HG02571 (cell line): ENCODE data around the gene BCHE.

Source experiments
- ATAC-seq: cut with Tn5 transposase; IDR thresholded peaks from one replicate; pipeline ENCODE4 v1.9.1; 2021; ENCODE audit warnings: mild to moderate bottlenecking, moderate library complexity; ENCODE audit not compliant: unreplicated experiment

BCHE gene

GRCh38 chr3:165837058-165837525 is at the start of gene BCHE:
Gene BCHE, minus strand, starts transcription at chr3:165837423. Its CDS starts 6,390 bp downstream, at chr3:165831033.
- ATAC-seq: no peak

- ATAC-seq: no peak
These were observed 48.5 kb upstream of the BCHE start for GRCh38 chr3:165885558-165886270.

DNA sequence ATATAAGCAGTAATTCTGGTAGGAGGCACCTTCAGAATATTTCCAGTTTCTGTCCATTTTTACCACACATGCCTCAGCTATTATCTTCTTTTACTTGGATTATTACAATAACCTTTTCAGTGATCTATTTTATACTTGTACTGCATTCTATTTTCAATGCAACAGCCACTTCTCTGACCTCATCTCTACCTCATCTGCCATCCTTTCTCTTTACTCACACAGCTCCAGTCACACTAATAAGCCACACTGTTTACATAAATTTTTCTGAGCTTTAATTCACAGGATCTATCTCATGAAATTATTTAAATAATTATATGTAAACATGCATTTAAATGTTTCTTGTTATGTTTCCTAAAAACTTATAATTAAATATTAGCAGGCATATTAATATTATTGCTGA is 47.3 kb upstream of the BCHE start:
- no peak for ATAC-seq

- no peak for ATAC-seq
These were observed 46.7 kb upstream of the BCHE start for GRCh38 chr3:165883863-165884478.

GRCh38 chr3:165883117-165883516 is 45.9 kb upstream of the BCHE start:
- ATAC-seq: no peak

DNA sequence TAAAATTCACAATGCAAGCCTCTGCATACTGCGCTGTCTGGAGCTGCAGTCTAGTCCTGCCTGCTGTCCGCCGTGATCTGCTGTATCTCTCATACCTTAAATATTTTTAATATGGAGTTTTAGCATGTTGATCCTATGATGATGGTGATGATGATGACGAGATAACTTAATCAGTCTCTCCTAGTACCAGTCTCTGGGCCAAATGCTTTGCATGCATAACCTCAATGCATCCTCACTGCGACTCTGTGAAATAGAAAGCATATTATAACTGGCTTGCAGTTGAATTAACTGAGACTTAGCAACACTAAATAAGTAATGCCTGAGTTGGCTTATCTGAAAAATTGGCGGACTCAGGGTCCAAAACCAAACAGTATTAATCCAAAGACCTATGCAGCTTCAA is 38.4 kb upstream of the BCHE start:
- ATAC-seq: no peak

- ATAC-seq: no peak
These were observed 37.7 kb upstream of the BCHE start for GRCh38 chr3:165874663-165875489.

DNA sequence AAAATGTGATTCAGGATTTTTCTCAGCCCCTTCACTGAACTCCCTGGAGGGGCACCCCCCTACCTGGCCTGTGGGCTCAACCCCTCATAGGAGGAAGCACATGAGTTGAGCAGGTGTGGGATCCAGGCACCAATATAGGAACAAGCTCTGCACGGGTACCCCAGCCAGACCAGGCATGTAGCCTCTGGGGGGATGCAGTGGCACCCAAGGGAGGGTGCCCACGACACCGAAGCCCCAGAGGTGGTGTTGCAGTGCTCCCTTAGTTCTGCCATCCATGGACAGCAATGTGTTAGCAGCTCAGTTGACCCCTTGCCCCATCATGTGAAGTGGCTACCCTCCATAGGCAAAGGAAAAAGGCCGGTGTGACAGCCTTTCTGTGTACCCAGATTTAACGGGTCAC is 30.9 kb upstream of the BCHE start:
- ATAC-seq: no peak

GRCh38 chr3:165859061-165859460 is 21.8 kb upstream of the BCHE start:
- ATAC-seq: no peak

DNA sequence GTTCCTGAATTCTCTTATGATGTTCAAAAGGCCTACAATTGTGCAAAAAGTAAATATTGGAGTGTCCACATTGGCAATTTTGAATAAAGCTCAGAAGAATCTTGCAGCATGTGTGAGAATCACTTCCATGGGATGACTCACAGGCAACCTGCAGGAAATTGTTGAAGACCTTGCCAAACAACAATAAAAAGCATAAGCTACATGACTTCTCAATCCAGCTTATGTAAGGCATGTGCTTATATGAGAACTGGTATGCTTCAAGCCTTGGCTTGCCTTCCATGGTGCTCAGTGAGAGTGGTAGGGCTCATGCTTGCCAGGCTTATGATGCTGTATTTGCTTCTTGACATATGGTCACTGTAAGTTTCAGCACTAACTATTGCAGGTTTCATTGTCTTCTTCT is 18.4 kb upstream of the BCHE start:
- no peak for ATAC-seq

- no peak for ATAC-seq
These were observed 17.5 kb upstream of the BCHE start for GRCh38 chr3:165854696-165855095.

GRCh38 chr3:165852711-165853110 is 15.5 kb upstream of the BCHE start:
- no peak for ATAC-seq

DNA sequence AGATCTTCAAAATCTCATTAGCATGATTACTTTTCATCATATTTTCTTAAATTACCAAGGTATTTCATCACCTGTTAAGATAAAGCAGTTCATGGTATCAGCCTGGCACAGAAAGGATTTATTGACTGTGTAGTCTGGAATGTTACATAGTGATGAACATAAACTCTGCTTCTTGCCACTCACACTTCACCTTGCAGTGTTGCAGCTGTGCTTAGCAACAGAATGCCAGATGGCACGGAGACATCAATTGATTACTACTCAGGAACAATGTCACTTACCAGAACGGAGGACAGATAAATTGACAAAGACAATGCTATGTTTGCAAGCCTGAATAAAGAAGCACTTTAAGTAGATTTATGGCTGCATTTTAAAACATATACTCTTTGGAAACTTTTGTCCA is 15.0 kb upstream of the BCHE start:
- no peak for ATAC-seq

DNA sequence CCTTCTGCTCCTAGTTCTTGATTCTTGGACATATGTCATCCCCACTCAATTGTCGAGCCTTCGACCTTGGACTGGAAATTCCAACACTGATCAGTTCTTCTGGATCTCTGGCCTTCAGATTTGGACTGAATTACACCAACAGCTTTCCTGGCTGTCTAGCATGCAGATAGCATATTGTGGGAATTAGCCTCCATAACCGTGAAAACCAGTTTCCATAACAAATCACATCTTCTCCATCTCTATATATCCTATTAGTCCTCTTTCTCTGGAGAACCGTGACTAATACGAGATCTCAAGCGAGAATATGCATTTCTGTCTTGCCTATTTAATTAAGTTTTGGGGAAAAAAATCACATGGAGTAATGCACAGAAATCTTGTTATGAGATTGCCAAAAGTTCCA is 8.8 kb upstream of the BCHE start:
- no peak for ATAC-seq

- ATAC-seq: no peak
These were observed 2.3 kb upstream of the BCHE start for GRCh38 chr3:165839296-165840076.

DNA sequence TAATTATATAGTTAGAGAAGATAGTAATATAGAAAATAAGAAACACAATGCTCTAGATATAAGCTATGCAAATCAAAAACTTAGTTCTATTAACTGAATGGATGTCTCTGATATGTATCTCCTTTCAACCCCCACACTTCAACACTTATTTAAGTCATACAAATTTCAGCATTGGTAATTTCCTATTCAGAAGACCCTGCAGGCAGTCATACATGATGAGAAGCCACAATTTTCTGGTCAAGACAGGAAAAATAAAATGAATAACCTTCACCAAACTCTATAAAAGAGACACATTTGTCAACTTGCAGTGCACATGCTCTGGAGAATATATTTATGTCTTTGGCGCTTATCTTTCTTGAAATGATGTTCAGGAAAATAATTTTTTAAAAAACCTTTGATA is 578 bp upstream of the BCHE start:
- ATAC-seq: no peak

- no peak for ATAC-seq
These were observed 1.8 kb downstream of the BCHE start for GRCh38 chr3:165835431-165835830.

DNA sequence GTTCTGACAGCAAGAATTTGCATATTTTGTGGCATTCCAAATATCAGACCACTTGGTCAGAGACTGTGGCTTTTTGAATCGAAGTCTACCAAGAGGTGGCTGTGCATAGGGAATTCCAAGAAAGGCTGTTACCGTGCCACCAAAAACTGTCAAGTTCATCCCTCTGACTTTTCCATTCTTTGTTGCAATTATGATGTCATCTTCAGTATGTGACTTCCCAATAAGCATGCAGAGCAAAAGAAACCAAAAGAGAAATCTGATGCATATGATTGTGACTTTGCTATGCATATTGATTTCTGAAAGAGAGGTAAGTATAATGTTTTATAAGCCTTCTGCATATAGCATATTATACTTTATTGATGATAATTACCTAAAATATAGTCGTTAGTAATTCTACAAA is 6.5 kb downstream of the BCHE start:
- ATAC-seq: no peak

DNA sequence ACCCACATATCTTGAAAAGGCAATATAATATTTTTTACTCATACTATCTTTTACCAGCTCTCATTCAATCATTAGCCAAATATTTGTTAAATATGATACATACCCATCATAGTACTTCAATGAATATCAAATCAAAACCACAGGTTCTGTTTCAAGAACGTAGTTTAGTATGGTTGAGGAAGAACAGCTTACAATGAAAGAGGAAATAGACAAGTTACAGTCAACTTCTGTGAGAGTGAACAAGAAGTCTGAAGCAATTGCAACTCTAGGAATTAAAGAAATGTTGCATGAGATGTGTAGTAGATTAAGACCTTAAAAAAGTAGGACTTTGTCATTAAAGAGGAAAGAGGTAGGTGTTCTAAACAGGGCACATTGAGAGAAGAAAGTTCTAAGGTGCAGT is 9.3 kb downstream of the BCHE start:
- ATAC-seq: no peak

GRCh38 chr3:165827233-165827632 is 10.0 kb downstream of the BCHE start:
- ATAC-seq: no peak

DNA sequence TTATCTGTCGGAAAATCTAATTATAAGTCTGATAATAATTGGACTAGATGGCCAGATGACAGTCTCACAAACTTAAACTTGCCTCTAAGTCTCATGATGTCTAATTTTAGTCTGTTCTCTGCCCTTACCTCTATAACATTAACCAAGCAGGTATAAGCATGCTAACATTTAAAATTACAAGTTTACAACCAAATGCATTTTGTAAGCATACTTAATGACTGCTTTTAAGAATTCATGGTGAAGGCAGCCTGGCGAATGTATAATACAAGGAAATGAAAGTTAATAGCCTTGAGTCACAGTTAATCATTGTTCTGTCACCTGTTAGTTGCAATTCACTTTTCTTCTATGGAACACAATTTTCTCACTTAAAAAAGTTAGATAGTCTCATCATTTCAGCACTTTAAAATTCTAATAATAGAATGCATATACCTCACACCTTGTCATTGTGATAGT is 16.5 kb downstream of the BCHE start:
- ATAC-seq: peak; percentile 51
